ENCODE results near the gene COL6A1. TPM values are rescaled to one million over a fixed set of nuclear protein-coding genes. Genes with fewer than 3 reads are reported as not detected.
A peak's percentile ranks its signal among the peaks of the same experiment; 100 is the strongest.

Gene COL6A1
- total RNA-seq, 4 donors from 2014 or later, result 356 to 669 (median 427) TPM

- peaks cover 0 to 61% (median 14%) of the 10 kb centered on the region in 4 donors for H3K4me1 ChIP-seq
Measured at GRCh38 chr21:45980697-45981096, 873 bp upstream of the COL6A1 start.

GRCh38 chr21:45982092-45982757 is 655 bp downstream of the COL6A1 start:
- no peak for DNase-seq (ENCODE audit: low spot score in 2 of 2)
- peak overlapping the region; percentile 63 to 80 (median 76) for H3K27ac ChIP-seq
- H3K4me3 ChIP-seq, result peak overlapping the region; percentile 56 to 95 (median 76)
- H3K27me3 ChIP-seq, result no peaks in the 10 kb centered on the region
- H3K4me1 ChIP-seq, result peaks cover 0 to 56% (median 14%) of the 10 kb centered on the region in 4 donors
- no peaks in the 10 kb centered on the region for H3K9me3 ChIP-seq
- no peak for TF ChIP-seq CTCF (IDR thresholded peaks at IDR 0.05)
- TF ChIP-seq POLR2A (IDR thresholded peaks at IDR 0.05), result no peak
- TF ChIP-seq EP300 (IDR thresholded peaks at IDR 0.05), result no peak
- H3K36me3 ChIP-seq, result peaks cover under 1 to 37% (median 8%) of the 10 kb centered on the region in 3 donors
- WGBS, 2 donors, result 10% methylated on average over 2 to 24 of the region's 45 CpGs

More at GRCh38 chr21:45980697-45981096, 873 bp upstream of the COL6A1 start:
- Histone ChIP-seq H3K4me3 (peak overlapping the region; percentile 37 to 63 (median 46)), H3K36me3 (peaks cover 0 to 22% (median 0%) of the 10 kb centered on the region in 3 donors), H3K9me3 (no peaks in the 10 kb centered on the region), H3K27me3 (no peaks in the 10 kb centered on the region), H3K27ac (peak overlapping the region; percentile 76 to 93 (median 89))
- no peak for DNase-seq (ENCODE audit: low spot score in 2 of 2)
- TF ChIP-seq EP300 (IDR thresholded peaks at IDR 0.05) (no peak), CTCF (IDR thresholded peaks at IDR 0.05) (no peak), POLR2A (IDR thresholded peaks at IDR 0.05) (no peak)

- no peak for TF ChIP-seq EP300 (IDR thresholded peaks at IDR 0.05)
- TF ChIP-seq CTCF (IDR thresholded peaks at IDR 0.05), result no peak
- TF ChIP-seq POLR2A (IDR thresholded peaks at IDR 0.05), result no peak
- WGBS, 2 donors, result 31 to 32% methylated on average over 10 to 35 of the region's 45 CpGs
- no peaks in the 10 kb centered on the region for H3K9me3 ChIP-seq
- H3K36me3 ChIP-seq, result peaks cover 3 to 40% (median 8%) of the 10 kb centered on the region in 3 donors
- peaks cover 0 to 50% (median 12%) of the 10 kb centered on the region in 4 donors for H3K4me1 ChIP-seq
- H3K27ac ChIP-seq, result peak overlapping the region; percentile 63 to 80 (median 76)
- no peak for DNase-seq (ENCODE audit: low spot score in 2 of 2)
- peak overlapping the region; percentile 56 to 95 (median 76) for H3K4me3 ChIP-seq
- H3K27me3 ChIP-seq, result no peaks in the 10 kb centered on the region
Measured at GRCh38 chr21:45982758-45983648, 1.4 kb downstream of the COL6A1 start.

- no peak for TF ChIP-seq CTCF (IDR thresholded peaks at IDR 0.05)
- no peak for TF ChIP-seq POLR2A (IDR thresholded peaks at IDR 0.05)
- no peak for TF ChIP-seq EP300 (IDR thresholded peaks at IDR 0.05)
- 81 to 88% methylated on average over 6 to 13 of the region's 13 CpGs for WGBS, 2 donors
- H3K4me3 ChIP-seq, result peak overlapping the region; percentile 56 to 95 (median 76)
Measured at GRCh38 chr21:45983649-45983965, 2.0 kb downstream of the COL6A1 start.

More at GRCh38 chr21:45983649-45983965, 2.0 kb downstream of the COL6A1 start:
- peaks cover 0 to 44% (median 8%) of the 10 kb centered on the region in 4 donors for H3K4me1 ChIP-seq
- peaks cover 3 to 44% (median 8%) of the 10 kb centered on the region in 3 donors for H3K36me3 ChIP-seq
- H3K9me3 ChIP-seq, result no peaks in the 10 kb centered on the region
- peak overlapping the region in 3 of 4 donors; percentile 74 to 80 (median 78) for H3K27ac ChIP-seq
- no peaks in the 10 kb centered on the region for H3K27me3 ChIP-seq
- no peak for DNase-seq (ENCODE audit: low spot score in 2 of 2)
